NCI-H187 (cell line): ENCODE data around the gene FAM209A.
"Not testable (repeated sequence)": the region's sequence is repeated elsewhere in the genome, so short reads cannot be mapped to it uniquely, and the experiment has no call there.

Source experiments
- DNase-seq, 2 experiments: peaks; one replicate each; lab custom pipeline; 2025; lab: John Stamatoyannopoulos, UW

FAM209A gene

GRCh38 chr20:56540415-56540814 lies 15.9 kb downstream of the FAM209A start:
- no peak for DNase-seq

GRCh38 chr20:56542489-56543030 lies 18.0 kb downstream of the FAM209A start:
- no peak for DNase-seq

- DNase-seq: no peak
Observed at GRCh38 chr20:56551571-56551970, 27.0 kb downstream of the FAM209A start.

GRCh38 chr20:56552911-56553629 lies 28.5 kb downstream of the FAM209A start:
- no peak for DNase-seq

GRCh38 chr20:56554869-56555268 lies 30.3 kb downstream of the FAM209A start:
- DNase-seq: peak; percentile 22 to 59

- DNase-seq: no peak
Observed at GRCh38 chr20:56558968-56559367, 34.4 kb downstream of the FAM209A start.

GRCh38 chr20:56564526-56564925 lies 40.0 kb downstream of the FAM209A start:
- DNase-seq: not testable (repeated sequence)

GRCh38 chr20:56565511-56565910 lies 41.0 kb downstream of the FAM209A start:
- no peak for DNase-seq

GRCh38 chr20:56566621-56567020 lies 42.1 kb downstream of the FAM209A start:
- DNase-seq: peak; percentile 37 to 70

- no peak for DNase-seq
Observed at GRCh38 chr20:56570832-56571231, 46.3 kb downstream of the FAM209A start.

- no peak for DNase-seq
Observed at GRCh38 chr20:56572172-56572571, 47.6 kb downstream of the FAM209A start.

- DNase-seq: no peak
Observed at GRCh38 chr20:56573986-56574385, 49.4 kb downstream of the FAM209A start.

- no peak for DNase-seq
Observed at GRCh38 chr20:56574531-56575142, 50.1 kb downstream of the FAM209A start.

GRCh38 chr20:56575157-56575556 lies 50.6 kb downstream of the FAM209A start:
- DNase-seq: no peak
